NCI-H510A treated with DMSO at 0.1 percent for 48 hours (cell line): ENCODE data around the gene SLCO4A1.

ENCODE experiments used
- DNase-seq: peaks from one replicate; lab custom pipeline; 2025; lab: John Stamatoyannopoulos, UW

SLCO4A1 gene

DNA sequence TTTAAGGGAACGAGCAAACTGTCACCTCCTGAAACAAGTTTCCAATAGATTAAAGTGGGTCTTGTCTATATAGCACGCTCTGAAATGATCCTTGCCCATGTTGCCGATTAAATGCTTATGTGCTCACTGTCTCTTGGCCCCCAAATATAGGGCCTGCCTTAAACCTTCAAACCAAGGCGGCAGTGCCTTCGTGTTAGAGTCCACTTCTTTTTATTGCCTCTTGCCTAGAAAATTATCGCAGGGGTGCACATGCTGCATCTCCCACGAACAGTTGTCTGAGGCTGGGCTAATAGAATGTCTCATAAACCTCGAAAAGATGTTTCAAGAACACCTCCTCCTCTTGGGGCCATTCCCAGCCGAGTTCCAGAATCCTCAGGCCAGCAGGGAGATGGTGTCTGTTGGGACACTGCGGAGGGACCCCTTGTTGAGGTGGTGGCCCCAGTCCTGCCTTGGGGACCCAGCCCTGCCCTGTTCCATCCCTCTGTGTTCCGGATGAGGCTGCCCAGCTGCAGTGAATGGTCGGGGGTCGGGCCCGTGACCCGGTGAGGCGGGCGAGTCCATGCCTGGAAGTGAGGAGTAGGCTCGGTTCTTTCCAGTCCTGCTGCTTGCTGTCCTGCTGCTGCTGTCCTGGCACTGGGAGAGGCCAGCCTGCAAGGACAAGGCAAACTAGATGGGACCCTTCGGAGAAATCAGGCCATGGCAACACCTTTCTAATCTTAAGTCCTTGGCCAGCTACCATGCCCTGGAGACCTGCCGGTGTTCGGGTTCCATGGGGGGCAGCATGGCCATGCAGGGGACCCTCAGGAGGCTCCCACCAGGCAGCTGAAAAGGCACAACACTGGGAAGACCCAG is 34.7 kb upstream of the SLCO4A1 start:
- DNase-seq: no peak

GRCh38 chr20:62608218-62608565 is 34.1 kb upstream of the SLCO4A1 start:
- DNase-seq: no peak

DNA sequence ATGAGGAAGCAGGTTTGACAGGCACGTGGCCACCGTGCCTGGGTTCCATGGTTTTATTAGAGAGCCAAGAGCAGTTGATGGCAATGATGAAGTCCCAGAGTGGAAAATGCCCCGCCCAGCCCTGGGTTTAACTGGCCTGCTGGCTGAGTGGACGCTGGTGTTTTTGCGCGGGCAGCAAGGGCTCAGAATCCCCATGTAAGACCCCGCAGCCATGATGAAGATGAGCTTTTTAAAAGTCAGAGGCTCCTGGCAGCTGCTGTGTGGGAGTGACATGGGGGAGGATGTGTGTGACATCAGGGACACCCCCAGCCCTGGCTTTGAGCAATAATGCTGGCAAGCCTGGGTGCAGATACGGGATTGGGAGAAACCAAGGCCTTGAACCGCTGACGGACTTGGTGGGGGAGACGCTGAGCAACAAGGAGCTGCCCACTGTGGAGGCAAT is 33.0 kb upstream of the SLCO4A1 start:
- no peak for DNase-seq

- no peak for DNase-seq
Measured at GRCh38 chr20:62609811-62610757, 32.2 kb upstream of the SLCO4A1 start.

DNA sequence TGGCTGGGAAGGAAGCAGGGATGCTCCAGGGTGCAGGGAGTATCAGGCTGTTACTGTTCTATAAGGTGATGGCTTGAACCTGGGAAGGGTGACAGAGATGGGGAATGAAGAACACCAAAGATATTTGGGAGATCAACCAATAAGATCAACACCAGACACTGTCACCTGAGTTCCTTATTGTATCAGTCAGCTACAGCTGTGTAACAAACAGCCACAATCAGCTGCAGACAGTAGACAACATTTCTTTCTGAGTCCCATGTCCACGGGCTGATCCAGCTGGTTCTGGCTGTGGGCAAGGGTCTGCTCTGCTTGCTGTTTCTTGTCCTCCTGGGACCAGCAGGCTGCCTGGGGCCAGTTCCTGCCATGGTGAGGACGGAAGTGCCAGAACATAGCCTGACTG is 31.3 kb upstream of the SLCO4A1 start:
- no peak for DNase-seq

DNA sequence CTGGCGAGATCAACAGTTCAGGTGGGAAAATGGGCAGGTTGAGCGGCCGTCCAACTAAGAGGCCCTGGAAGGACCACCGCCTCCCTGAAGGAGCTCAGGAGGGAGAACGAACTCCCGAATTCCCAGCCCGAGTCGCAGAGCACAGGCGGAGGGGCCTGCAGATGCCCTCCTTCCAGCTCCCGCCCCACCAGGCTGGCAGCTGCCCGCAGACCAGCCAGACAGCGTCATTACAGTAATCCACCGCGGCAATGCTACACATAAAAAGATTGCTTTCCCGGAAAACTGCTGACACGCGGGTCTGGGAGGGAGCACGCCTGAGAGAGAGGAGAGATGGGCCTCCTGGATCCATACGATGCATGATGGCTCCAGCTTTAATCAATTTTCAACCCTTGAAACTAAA is 30.5 kb upstream of the SLCO4A1 start:
- DNase-seq: no peak

DNA sequence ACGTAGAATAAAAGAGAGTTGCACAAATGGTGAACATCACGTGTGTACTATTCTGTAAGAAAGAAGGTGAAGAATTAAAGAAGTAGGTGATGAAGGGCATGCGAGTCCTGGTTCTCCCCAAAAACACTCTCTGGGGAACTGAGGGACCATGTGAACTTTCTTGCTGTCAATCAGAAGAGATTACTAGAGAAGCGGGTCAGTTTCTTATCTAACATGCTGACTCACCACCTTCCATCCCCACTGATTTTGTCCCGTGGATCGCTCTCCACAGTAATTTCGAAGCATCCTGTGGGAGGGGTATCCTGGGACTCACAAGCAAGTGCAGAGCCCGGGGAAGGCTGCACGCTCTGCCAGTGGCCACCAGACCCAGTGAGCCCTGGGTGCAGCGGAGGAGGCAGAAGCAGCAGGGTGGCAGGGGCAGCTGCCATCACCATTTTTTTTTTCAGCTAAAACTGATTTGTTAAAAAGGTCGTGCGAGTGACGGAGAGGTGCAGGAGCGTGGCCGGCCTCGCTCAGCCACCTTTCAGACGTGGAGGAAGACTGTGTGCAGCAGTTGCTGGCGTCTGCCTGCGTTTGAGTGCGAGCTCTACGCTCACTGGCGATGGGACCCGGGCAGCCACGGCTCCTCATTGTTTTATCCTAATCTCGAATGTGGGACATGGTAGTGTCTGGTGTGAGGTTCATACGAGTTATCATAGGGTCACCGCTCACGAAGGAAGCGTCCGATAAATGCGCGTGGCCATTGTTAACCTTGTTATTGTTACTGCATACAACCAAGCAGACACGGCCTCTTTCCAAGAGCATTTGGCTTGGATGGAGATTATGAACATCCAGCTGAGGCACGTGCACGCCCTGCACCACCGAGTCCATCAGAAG is 28.0 kb upstream of the SLCO4A1 start:
- DNase-seq: no peak

DNA sequence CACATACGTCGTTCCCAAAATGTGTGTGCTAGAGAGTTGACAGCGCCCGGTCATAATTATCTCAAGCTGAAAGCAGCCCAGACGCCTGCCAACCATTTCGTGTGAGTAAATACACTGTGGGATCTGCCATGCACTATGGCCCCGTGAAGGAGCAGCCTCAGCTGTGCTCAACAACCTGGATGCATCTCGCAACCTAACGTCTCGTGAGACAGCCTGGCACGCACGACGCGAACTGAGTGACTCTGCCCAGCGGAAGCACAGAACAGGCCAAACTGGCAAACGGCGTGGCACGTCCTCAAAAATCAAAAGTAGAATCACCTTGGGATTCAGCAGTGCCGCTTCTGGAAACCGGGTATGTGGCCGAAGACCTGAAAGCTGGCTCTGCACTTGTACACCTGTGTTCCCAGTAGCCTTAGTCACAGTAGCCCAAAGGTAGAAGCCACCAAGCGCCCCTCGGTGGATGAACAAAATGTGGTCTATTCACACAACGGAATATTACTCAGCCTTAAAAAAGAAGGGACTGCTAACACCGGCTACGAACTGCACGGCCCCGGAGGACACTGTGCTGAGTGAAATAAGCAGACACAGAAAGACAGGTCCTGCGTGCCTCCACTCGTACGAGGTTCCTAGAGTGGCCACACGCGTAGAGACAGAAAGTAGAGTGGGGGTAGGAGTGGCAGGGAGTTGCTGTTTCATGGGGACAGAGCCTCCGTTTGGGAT is 27.2 kb upstream of the SLCO4A1 start:
- no peak for DNase-seq

DNA sequence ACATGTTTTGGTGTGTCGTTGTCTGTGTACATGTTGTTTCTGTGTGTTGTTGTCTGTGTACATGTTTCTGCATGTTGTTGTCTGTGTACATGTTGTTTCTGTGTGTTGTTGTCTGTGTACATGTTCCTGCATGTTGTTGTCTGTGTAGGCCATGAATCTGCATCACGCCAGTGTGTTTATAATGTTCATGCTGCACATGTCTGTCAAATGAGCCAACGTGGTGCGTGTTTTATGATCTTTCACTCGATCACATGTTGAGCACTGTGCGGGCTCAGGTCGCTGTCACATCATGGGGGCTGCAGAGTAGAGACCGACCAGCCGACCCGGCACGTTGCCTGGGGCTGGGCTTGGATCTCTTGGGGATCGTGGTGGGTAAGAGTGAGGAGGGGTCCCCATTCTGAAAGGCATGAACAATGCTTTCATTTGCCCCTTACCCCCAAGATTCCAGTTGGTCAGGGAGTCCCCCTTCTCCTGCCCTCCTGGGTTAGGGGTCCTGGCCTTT is 26.5 kb upstream of the SLCO4A1 start:
- no peak for DNase-seq

GRCh38 chr20:62616728-62617621 is 25.3 kb upstream of the SLCO4A1 start:
- peak; percentile 4 for DNase-seq

GRCh38 chr20:62617711-62618483 is 24.4 kb upstream of the SLCO4A1 start:
- no peak for DNase-seq

DNA sequence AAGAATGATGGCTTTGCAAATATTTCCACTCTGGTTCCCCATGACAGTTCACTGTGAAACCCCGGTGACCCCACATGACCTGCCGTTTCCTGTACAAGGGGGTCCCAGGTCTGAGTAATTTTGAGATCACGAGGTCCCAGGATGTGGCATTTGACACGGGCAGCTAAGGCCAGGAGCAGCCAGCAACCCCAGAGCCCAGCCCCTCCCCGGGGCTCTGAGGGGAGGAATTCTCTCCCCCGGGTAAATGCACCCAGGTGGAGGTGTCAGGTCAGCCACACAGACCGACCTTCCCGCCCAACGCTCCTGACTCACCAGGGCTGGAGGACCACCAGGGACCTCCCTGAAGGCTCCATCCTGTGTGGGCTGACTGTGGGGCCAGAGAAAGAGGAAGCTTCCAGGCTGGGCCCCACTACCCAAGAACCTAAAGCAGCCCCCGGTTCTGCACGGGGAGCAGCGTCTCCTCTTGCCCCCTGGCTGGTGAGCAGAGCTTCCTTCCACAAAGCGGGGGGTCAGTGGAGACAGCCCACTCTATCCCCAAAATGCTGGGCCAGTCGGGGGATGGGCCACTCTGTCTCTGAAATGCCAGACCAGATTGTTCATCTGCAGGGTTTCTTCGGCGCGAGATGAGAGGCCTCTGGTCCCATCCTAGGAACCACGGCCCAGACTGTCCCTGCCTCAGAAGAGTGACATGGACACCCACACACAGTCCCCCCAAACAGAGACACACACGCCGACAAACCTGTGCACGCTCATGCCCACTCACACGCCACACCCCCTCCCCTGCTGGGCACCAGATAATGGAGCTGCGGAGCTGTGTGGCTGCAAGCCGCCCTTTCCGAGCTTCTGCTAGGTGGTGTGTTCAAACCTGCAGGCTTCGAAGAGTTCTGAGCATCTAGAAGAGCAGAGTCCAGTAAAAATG is 23.4 kb upstream of the SLCO4A1 start:
- DNase-seq: no peak

- DNase-seq: no peak
Measured at GRCh38 chr20:62620625-62621024, 21.7 kb upstream of the SLCO4A1 start.

GRCh38 chr20:62621251-62622110 is 20.8 kb upstream of the SLCO4A1 start:
- no peak for DNase-seq

DNA sequence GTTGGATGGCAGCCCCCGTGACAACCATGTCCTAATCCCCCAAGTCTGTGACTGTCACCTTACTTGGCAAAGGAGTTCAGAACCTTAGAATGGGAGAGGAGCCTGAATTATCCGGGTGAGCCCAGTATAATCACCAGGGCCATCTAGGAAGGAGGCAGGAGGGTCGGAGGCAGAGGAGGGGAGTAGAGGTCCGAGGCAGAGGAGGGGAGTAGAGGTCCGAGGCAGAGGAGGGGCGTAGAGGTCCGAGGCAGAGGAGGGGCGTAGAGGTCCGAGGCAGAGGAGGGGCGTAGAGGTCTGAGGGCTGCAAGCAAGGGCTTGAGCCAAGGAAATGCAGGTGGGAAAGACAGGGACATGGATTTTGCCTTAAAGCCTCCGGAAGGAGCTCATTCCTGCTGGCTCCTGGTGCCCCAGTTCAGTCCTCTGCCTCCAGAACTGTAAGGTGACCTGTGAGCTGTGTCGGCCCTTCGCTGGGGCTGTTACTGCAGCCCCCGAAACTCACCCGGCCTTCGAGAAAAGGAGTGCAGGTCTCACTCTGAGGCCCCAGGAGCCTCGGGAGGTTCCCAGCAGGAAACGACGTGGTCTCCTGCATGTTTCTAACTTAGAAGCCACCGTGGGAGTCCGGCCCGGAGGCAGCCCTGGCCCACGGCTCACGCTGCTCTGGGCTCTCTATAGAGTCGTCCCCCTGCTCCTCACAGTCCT is 20.0 kb upstream of the SLCO4A1 start:
- no peak for DNase-seq

- DNase-seq: no peak
Measured at GRCh38 chr20:62622877-62623487, 19.3 kb upstream of the SLCO4A1 start.
